ENCODE measurements around the gene PSMD7. TPM values are rescaled to one million over a fixed set of nuclear protein-coding genes. Genes with fewer than 3 reads are reported as not detected.

Gene PSMD7
- total and polyA plus RNA-seq, 2 of the 4 experiments (the other 2 are of a cell fraction): 80.8 to 98.3 TPM

DNA sequence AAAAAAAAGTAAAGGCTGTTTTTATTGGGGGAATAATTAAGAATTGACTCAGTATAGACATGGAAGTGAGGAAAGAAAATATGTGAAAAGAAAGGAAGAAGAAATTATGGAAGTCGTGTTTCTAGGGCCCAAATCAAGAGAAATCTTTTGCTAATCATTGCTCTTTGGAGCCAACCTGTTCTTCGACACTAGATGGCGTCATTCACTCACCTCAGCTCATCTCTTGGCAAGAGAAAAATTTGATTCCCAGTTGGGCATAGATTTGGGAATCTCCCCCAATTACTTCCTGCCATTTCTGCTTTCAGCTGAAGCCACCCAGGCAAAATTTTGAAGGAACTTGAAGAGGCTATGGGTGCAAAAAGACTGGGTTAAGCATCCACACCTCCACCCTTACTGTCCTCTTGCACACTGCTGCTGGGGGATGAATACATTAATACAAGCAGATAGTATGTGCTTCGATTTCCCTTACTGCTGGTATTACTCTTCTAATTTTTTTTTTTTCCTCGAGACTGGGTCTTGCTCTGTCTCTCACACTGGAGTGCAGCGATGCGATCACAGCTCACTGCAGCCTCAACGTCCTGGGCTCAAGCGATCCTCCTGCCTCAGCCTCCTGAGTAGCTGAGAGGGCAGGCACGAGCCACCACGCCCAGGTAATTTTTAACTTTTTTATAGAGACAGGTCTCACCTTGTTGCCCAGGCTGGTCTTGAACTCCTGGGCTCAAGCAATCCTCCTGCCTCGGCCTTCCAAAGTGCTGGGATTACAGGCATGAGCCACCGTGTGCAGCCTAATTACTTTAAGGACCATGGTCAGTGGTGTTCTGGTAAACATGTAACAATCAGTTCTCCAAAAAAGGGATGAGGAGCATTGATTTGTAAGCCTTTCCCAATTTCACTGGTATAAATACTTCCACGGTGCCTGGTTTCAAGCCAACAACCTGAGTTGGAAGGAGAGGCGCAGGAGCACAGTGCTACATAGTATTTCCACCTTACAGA lies 13.5 kb downstream of the PSMD7 start (continued):
- TF ChIP-seq BHLHE40 (IDR thresholded peaks at IDR 0.05; ENCODE audit: low read depth, low read length) (no peak), MAZ (IDR thresholded peaks at IDR 0.05; ENCODE audit: borderline replicate concordance, low read depth, low read length) (no peak)

DNA sequence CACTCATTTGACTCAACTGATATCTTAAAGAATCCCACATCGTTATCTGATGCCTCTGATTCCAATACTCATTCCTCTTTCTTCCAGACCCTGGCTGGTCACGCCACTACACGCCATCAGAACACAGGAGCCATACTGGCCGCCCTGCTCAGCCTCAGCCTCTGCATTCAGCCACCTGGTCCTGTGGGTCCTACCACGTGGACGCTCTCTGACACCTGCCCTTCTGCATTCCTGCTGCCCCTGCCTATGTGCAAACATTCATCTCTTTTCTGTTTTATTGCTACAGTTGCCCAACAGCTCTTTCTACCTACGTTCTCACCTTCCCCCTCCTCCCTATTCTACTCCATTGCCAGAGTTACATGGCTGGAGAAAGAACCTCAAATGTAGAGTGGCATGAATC lies 18.4 kb downstream of the PSMD7 start:
- Histone ChIP-seq H2BK120ac (ENCODE audit: low read depth, low read length) (no peak overlapping the region), H3K4me2 (ENCODE audit: low read depth, low read length) (no peak overlapping the region), H3K4ac (ENCODE audit: low read depth, low read length) (no peak overlapping the region), H3K9ac (ENCODE audit: low read depth, low read length) (no peak overlapping the region), H3K9me1 (ENCODE audit: insufficient read depth, low read length) (peaks cover 10% of the 10 kb centered on the region; the same call in 1 of the 2 replicates), H4K91ac (ENCODE audit: insufficient read depth, low read depth, low read length) (no peak overlapping the region), H2AK9ac (replicated peaks; ENCODE audit: low read depth, low read length, poor library complexity) (no peak overlapping the region), H2AFZ (replicated peaks; ENCODE audit: low read length, poor library complexity) (no peak overlapping the region), H3K79me1 (ENCODE audit: low read depth in 1 of 2, low read length in 2 of 2) (no peaks in the 10 kb centered on the region), H3K23ac (ENCODE audit: low read depth, low read length) (no peak overlapping the region), H3K18ac (ENCODE audit: low read depth, low read length) (no peak overlapping the region), H3K4me3 (ENCODE audit: insufficient read depth, low read depth, low read length) (no peak overlapping the region), H3K9me3 (ENCODE audit: control insufficient read depth, insufficient read depth, low read length) (no peaks in the 10 kb centered on the region), H3K27me3 (ENCODE audit: control insufficient read depth, insufficient read depth, low read length) (no peaks in the 10 kb centered on the region), H2AK5ac (ENCODE audit: low read depth, low read length) (no peak overlapping the region), H3K56ac (ENCODE audit: extremely low read depth, insufficient read depth, low read length) (no peak overlapping the region), H4K8ac (ENCODE audit: low read depth in 2 of 2, low read length in 2 of 2) (no peak overlapping the region), H3K14ac (replicated peaks; ENCODE audit: low read depth, low read length) (no peak overlapping the region), H4K20me1 (ENCODE audit: insufficient read depth, low read length) (no peaks in the 10 kb centered on the region), H2BK20ac (ENCODE audit: low read depth, low read length) (no peak overlapping the region), H3K4me1 (ENCODE audit: control insufficient read depth, insufficient read depth, low read length) (no peaks in the 10 kb centered on the region), H3K27ac (ENCODE audit: insufficient read depth, low read length) (no peak overlapping the region), H4K5ac (ENCODE audit: low read depth, low read length) (no peak overlapping the region), H3K36me3 (ENCODE audit: control insufficient read depth, insufficient read depth, low read length) (no peaks in the 10 kb centered on the region), H2BK5ac (ENCODE audit: low read depth, low read length, poor library complexity, severe bottlenecking) (no peak overlapping the region), H2BK15ac (ENCODE audit: low read depth, low read length) (no peak overlapping the region)
- ChIA-PET POLR2A (ENCODE audit: unreplicated experiment) (no interaction called here), CTCF (no interaction called here)
- ATAC-seq (ENCODE audit: low read depth) (no peak), DNase-seq (no peak)
- WGBS, 2 experiments (ENCODE audit: extremely low coverage in 2 of 2, insufficient read length in 1 of 2): 100% methylated on average over 4 of the region's 7 CpGs; no CpG with 5 or more reads in 1 of the 2 experiments
- intact Hi-C loops (cut with micrococcal nuclease) (no loop called here), dilution Hi-C loops (cut with HindIII; ENCODE audit: low sequenced_read_pairs, unreplicated experiment) (no loop called here), in situ Hi-C loops (cut with MboI; ENCODE audit: low sequenced_read_pairs) (no loop called here)
- BruUV-seq (replicated peaks): no TSS peak
- TF ChIP-seq NFE2L2 (IDR thresholded peaks at IDR 0.05; ENCODE audit: low read depth, low read length) (no peak), MAFK (IDR thresholded peaks at IDR 0.05; ENCODE audit: low read depth, low read length) (no peak), FOS (IDR thresholded peaks at IDR 0.05; ENCODE audit: low read depth, low read length) (no peak), BHLHE40 (IDR thresholded peaks at IDR 0.05; ENCODE audit: low read depth, low read length) (no peak), MAZ (IDR thresholded peaks at IDR 0.05; ENCODE audit: borderline replicate concordance, low read depth, low read length) (no peak), RCOR1 (IDR thresholded peaks at IDR 0.05; ENCODE audit: insufficient replicate concordance, low read length) (no peak), SMC3 (IDR thresholded peaks at IDR 0.05; ENCODE audit: low read depth, low read length) (no peak), RFX5 (IDR thresholded peaks at IDR 0.05; ENCODE audit: low read depth, low read length) (no peak), CHD1 (IDR thresholded peaks at IDR 0.05; ENCODE audit: low read depth, low read length) (no peak), RAD21 (IDR thresholded peaks at IDR 0.05; ENCODE audit: low read length) (no peak), POLR2A (IDR thresholded peaks at IDR 0.05; ENCODE audit: low read depth, low read length) (no peak), MXI1 (IDR thresholded peaks at IDR 0.05; ENCODE audit: borderline replicate concordance, low read depth, low read length) (no peak), CEBPB (IDR thresholded peaks at IDR 0.05; ENCODE audit: low read depth, low read length) (no peak)
- TF ChIP-seq, protein P1, sequence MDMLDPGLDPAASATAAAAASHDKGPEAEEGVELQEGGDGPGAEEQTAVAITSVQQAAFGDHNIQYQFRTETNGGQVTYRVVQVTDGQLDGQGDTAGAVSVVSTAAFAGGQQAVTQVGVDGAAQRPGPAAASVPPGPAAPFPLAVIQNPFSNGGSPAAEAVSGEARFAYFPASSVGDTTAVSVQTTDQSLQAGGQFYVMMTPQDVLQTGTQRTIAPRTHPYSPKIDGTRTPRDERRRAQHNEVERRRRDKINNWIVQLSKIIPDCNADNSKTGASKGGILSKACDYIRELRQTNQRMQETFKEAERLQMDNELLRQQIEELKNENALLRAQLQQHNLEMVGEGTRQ (IDR thresholded peaks at IDR 0.05; ENCODE audit: low read depth, low read length): no peak
- TF ChIP-seq, protein P2, sequence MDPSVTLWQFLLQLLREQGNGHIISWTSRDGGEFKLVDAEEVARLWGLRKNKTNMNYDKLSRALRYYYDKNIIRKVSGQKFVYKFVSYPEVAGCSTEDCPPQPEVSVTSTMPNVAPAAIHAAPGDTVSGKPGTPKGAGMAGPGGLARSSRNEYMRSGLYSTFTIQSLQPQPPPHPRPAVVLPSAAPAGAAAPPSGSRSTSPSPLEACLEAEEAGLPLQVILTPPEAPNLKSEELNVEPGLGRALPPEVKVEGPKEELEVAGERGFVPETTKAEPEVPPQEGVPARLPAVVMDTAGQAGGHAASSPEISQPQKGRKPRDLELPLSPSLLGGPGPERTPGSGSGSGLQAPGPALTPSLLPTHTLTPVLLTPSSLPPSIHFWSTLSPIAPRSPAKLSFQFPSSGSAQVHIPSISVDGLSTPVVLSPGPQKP (IDR thresholded peaks at IDR 0.05; ENCODE audit: borderline replicate concordance, low read depth, low read length): no peak
